ENCODE measurements around the gene OTOG. TPM values are rescaled to one million over a fixed set of nuclear protein-coding genes. Genes with fewer than 3 reads are reported as not detected.

The OTOG gene
- total RNA-seq, 1 donor from 2014 or later = not detected

- Histone ChIP-seq H3K4me1 (no peaks in the 10 kb centered on the region), H3K27ac (no peak overlapping the region), H3K4me3 (no peak overlapping the region), H3K27me3 (no peaks in the 10 kb centered on the region), H3K9me3 (no peaks in the 10 kb centered on the region), H3K36me3 (no peaks in the 10 kb centered on the region)
- TF ChIP-seq CTCF (IDR thresholded peaks at IDR 0.05) (no peak), POLR2A (IDR thresholded peaks at IDR 0.05) (no peak), POLR2AphosphoS5 (IDR thresholded peaks at IDR 0.05; ENCODE audit: insufficient read depth in 1 of 2, low read depth in 1 of 2) (no peak)
- intact Hi-C loops (cut with DNase I) = no loop called here
- DNase-seq (ENCODE audit: extremely low spot score in 2 of 2) = no peak
Observed at GRCh38 chr11:17695454-17696441, 148.7 kb downstream of the OTOG start.

GRCh38 chr11:17696741-17697140 lies 149.7 kb downstream of the OTOG start:
- TF ChIP-seq CTCF (IDR thresholded peaks at IDR 0.05) (no peak), POLR2A (IDR thresholded peaks at IDR 0.05) (no peak), POLR2AphosphoS5 (IDR thresholded peaks at IDR 0.05; ENCODE audit: insufficient read depth in 1 of 2, low read depth in 1 of 2) (no peak)

More at GRCh38 chr11:17696741-17697140, 149.7 kb downstream of the OTOG start:
- no peak for DNase-seq (ENCODE audit: extremely low spot score in 2 of 2)
- Histone ChIP-seq H3K9me3 (no peaks in the 10 kb centered on the region), H3K27me3 (no peaks in the 10 kb centered on the region), H3K4me1 (no peaks in the 10 kb centered on the region), H3K4me3 (no peak overlapping the region), H3K27ac (no peak overlapping the region), H3K36me3 (no peaks in the 10 kb centered on the region)
- intact Hi-C loops (cut with DNase I) = no loop called here

Other genes with a start within 250 kb of the OTOG start
- 2.2 TPM for gene NCR3LG1, start 195.5 kb upstream of the OTOG start, total RNA-seq
- not detected for gene KCNJ11, start 158.6 kb upstream of the OTOG start, total RNA-seq
- gene ABCC8, start 70.4 kb upstream of the OTOG start, total RNA-seq = 13.0 TPM
- not detected for gene USH1C, start 2.8 kb upstream of the OTOG start, total RNA-seq
- gene MYOD1, start 172.3 kb downstream of the OTOG start, total RNA-seq = not detected
- gene KCNC1, start 187.5 kb downstream of the OTOG start, total RNA-seq = 0.49 TPM

Data from vagina (tissue), 2 donors.